ENCODE data around the gene ABL1. TPM values are rescaled to one million over a fixed set of nuclear protein-coding genes. Genes with fewer than 3 reads are reported as not detected.
"Not testable (repeated sequence)": the region's sequence is repeated elsewhere in the genome, so short reads cannot be mapped to it uniquely, and the experiment has no call there.

Gene ABL1
- total RNA-seq, 1 donor from 2014 or later, result 31.5 TPM

- ATAC-seq (ENCODE audit: poor library complexity) (peak; percentile 34), DNase-seq (no peak)
- intact Hi-C loops (cut with DNase I), result no loop called here
Measured at GRCh38 chr9:130845901-130846481, 10.9 kb downstream of the ABL1 start.

- ATAC-seq (ENCODE audit: poor library complexity), result peak; percentile 40
- DNase-seq, result peak; percentile 64
- intact Hi-C loops (cut with DNase I), result no loop called here
Measured at GRCh38 chr9:130846487-130847305, 11.6 kb downstream of the ABL1 start.

- intact Hi-C loops (cut with DNase I), result no loop called here
- ATAC-seq (ENCODE audit: poor library complexity) (peak; percentile 82), DNase-seq (peak; percentile 74)
Measured at GRCh38 chr9:130847306-130848217, 12.5 kb downstream of the ABL1 start.

DNA sequence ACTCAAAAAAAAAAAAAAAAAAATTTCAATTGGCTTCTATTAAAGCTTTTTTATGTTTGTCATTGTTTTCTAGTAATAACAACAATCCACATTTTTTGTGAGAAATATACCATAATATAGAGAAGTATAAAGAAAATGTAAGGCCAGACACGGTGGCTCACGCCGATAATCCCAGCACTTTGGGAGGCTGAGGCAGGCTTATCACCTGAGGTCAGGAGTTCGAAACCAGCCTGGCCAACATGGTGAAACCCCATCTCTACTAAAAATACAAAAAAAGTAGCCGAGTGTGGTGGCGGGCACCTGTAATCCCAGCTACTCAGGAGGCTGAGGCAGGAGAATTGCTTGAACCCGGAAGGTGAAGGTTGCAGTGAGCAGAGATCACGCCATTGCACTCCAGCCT is 13.5 kb downstream of the ABL1 start:
- intact Hi-C loops (cut with DNase I); DNase-seq; ATAC-seq (ENCODE audit: poor library complexity): not testable (repeated sequence)

DNA sequence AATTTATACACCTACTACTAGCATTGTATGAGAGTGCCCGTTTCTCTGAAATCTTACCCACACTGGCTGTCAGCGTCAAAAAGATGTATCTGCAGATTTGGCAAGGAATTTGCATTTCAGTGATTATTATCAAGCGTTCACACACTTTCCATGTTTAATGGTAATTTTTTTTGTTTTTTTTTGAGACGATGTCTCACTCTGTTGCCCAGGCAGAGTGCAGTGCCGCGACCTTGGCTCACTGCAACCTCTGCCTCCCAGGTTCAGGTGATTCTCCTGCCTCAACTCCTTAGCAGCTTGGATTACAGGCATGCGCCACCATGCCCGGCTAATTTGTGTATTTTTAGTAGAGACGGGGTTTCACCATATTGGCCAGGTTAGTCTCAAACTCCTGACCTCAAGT is 14.3 kb downstream of the ABL1 start:
- ATAC-seq (ENCODE audit: poor library complexity) (no peak), DNase-seq (no peak)
- intact Hi-C loops (cut with DNase I), result no loop called here

DNA sequence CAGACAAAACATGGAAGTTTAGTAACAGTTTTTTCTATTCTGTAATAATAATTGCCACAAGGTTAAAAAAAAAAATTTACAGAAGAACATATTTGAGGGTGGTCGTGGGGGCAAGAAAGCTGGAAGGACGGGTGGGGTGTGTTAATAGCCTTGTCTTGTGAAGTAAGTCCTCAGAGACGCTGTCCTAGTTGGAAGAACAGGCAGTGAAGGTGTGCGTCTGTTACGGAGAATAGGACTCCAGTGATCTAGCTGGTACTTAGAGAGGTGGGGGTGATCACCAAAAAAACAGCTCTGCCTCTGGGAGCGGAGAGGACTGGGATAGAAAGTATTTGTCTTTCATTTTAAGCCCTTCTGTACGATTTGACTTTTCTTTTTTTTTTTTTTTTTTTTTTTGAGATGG is 17.7 kb downstream of the ABL1 start:
- intact Hi-C loops (cut with DNase I), result no loop called here
- ATAC-seq (ENCODE audit: poor library complexity), result no peak
- DNase-seq, result no peak

DNA sequence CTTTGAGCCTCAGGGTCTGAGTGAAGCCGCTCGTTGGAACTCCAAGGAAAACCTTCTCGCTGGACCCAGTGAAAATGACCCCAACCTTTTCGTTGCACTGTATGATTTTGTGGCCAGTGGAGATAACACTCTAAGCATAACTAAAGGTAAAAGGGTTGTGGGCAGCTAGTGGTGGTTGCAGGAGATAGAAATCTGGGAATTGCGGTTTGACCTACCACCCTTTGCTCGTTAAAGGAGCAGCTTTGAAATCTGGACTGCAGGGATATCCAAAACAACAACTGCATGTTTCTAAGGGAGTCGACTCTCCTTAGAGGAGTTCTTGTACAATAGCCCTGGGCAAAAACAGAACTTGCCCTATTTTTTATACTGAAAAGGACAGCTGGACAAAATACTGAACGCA is 19.0 kb downstream of the ABL1 start:
- no peak for ATAC-seq (ENCODE audit: poor library complexity)
- DNase-seq, result no peak
- intact Hi-C loops (cut with DNase I), result no loop called here

DNA sequence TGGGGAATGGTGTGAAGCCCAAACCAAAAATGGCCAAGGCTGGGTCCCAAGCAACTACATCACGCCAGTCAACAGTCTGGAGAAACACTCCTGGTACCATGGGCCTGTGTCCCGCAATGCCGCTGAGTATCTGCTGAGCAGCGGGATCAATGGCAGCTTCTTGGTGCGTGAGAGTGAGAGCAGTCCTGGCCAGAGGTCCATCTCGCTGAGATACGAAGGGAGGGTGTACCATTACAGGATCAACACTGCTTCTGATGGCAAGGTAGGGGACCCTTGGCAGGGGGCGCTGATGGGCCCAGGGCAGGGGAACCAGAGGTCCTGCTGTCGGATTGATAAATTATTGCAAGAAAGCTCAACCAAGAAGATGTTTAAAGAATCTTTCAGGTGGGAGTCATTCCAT is 19.8 kb downstream of the ABL1 start:
- ATAC-seq (ENCODE audit: poor library complexity) (no peak), DNase-seq (no peak)
- intact Hi-C loops (cut with DNase I), result no loop called here

DNA sequence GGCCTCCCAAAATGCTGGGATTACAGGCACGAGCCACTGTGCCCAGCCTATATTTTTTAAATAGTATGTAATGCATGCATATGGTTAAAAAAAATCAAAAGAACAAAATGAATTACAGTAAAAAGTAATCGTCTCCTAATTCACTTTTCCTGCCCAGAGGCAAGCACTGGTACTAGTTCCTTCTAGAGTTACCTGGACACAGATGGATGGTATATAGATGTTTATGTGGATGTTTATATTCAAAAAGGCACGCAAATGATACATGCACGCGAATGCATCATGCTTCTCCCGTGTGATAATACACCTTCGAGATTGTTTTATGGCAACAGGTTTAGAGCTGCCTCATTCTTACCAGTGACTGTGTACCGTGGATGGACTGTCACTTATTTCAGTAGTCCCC is 21.4 kb downstream of the ABL1 start:
- no peak for ATAC-seq (ENCODE audit: poor library complexity)
- DNase-seq, result no peak
- intact Hi-C loops (cut with DNase I), result no loop called here

DNA sequence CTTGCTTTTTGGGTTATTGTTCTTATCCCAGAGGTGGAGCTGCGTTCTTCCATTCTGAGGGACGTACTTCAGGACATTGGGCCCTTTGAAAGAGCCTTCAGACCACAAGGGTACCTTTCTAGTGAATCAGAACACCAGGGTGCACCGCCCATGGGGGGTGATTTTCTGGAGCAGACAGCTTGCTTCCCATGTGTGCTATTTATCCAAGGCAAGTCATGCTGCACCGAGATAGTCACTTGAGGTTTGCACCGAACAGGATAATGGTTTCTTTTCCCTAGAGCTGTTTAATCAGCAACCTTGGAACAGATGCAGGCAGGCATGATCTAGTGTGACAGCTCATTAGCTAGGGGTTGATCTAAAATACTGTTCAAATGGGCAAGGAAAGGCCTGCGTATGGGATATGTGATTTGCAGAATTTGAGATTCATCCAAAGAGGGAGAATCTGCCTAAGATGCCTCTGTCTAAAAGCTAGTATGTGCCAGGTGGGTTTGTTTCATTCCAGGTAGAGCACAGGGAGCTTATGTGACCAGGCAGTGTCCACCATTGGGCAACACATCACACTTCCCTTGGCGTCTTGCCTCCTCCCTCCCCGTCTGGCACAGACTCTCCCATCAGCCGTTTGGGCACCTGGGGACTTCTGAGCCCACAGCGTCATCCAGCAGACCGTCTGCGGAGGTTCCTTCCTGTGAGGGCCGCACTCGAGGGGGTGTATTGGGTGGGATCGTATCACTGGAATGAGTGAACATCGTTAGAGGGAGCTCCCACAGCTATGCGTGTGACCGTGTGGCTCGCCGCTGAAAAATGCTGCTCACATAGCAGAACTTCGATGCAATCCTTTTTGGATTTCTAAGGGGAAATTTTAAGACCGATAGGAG is 23.0 kb downstream of the ABL1 start:
- ATAC-seq (ENCODE audit: poor library complexity) (peak; percentile 52), DNase-seq (peak; percentile 78)
- intact Hi-C loops (cut with DNase I), result no loop called here

GRCh38 chr9:130858739-130859705 is 24.0 kb downstream of the ABL1 start:
- intact Hi-C loops (cut with DNase I), result no loop called here
- DNase-seq (no peak), ATAC-seq (ENCODE audit: poor library complexity) (peak; percentile 12)

DNA sequence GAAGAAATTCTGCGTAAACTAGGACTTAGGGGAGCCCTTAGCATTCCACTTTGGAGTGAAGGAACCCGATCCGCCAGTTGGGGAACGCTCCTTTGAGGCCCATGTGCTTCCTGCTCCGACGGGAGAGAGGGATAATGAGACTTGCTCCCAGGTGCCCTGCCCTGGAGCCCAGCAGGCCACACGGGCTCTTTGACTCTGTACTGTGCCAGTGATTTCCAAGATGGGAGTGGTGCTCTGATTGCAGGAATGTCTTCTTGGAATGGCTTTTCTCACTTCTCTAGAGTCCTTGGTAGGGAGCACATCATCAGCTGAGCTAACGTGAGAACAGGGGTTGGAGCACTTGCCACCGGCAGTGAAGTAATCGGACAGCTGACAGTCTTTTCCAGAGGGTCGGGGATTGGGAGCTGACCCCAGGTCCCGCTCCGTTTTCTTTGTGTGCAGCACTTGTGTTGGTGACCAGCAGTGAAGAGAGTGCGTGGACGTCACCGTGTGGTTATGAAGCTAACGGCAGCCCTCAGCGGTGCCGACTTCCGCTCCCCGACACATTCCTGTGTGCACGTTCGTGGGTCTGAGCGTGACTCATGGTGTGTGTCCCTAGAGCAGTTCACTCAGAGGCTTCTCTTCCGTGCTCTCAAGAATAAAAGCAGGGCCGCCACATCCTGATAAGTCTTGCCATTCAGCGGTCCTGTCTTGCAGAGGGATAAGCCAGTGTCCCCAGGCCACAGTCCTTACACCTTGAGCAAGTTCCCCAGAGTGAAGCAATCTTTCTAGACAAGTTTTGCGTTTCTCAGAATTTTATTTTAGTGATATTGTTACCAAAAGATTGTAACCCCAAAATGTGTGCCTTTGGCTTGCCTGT is 25.6 kb downstream of the ABL1 start:
- intact Hi-C loops (cut with DNase I), result loop anchor here (2.0 kb wide), 1 partner anchor 90 kb away; no protein-coding TSS in a partner anchor
- ATAC-seq (ENCODE audit: poor library complexity), result peak; percentile 90
- peak; percentile 88 for DNase-seq

- DNase-seq (no peak), ATAC-seq (ENCODE audit: poor library complexity) (no peak)
- intact Hi-C loops (cut with DNase I), result loop anchor here (2.0 kb wide), 1 partner anchor 91 kb away; no protein-coding TSS in a partner anchor
Measured at GRCh38 chr9:130861372-130862180, 26.5 kb downstream of the ABL1 start.

DNA sequence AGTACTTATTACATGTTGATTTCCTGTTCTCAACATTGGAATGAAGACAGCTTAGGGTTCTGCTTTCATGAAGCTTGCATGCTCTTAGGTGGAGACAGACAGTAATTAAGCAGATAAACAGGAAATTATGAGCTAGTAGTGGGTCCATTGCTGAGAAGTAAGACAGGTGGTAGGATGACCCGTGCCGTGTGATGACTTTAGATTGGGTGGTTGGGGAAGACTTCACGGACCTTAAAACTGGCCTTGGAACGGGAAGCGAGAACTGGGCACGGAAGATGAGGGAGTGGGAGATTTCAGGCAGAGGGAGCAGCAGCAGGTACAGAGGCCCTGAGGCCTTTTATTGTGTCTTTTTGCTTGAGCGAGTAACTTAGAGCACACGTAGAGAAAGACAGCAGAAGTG is 27.2 kb downstream of the ABL1 start:
- intact Hi-C loops (cut with DNase I), result no loop called here
- no peak for ATAC-seq (ENCODE audit: poor library complexity)
- DNase-seq, result no peak

- intact Hi-C loops (cut with DNase I), result no loop called here
- ATAC-seq (ENCODE audit: poor library complexity), result no peak
- no peak for DNase-seq
Measured at GRCh38 chr9:130862747-130863146, 27.7 kb downstream of the ABL1 start.

DNA sequence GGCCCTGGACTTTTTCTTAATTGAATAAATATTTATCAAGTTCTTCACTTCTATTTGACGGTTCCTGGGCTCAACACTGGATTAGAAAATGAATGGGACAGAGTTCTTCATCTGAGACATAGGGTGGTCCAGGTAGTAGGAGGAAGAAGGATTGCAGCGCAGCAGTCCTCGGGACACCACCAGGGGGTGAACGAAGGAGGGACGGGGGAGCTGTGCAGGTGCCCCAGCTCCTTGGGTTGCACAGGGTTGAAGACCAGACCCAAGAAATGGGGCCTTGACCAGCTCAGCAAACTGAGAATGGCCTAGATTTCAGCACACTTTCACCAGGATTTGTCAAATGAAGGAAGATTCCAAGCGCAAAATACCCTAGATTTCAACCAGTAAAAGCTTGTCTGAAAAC is 29.5 kb downstream of the ABL1 start:
- no peak for ATAC-seq (ENCODE audit: poor library complexity)
- intact Hi-C loops (cut with DNase I), result loop anchor here (2.0 kb wide), 1 partner anchor 158 kb away; no protein-coding TSS in a partner anchor
- no peak for DNase-seq

Data from Right ventricle myocardium superior (tissue), 1 donor.